Stimulated activated CD8-positive, alpha-beta memory T cell treated with anti-CD3 and anti-CD28 coated beads, Interleukin-15, amount 100 ng/mL, for 48 hours (primary cell): ENCODE data around the gene TMEM17.
"Not testable (repeated sequence)": the region's sequence is repeated elsewhere in the genome, so short reads cannot be mapped to it uniquely, and the experiment has no call there.

Experiments used
- DNase-seq, 2 donors: peaks; one replicate each; pipeline ENCODE4 v3.0.0-alpha.2; 2020; ENCODE audit warnings: low read depth in 2 of 2

The TMEM17 gene

GRCh38 chr2:62505750-62506420 lies at the start of gene TMEM17:
Gene TMEM17, minus strand, starts transcription at chr2:62506195. Its CDS starts 66 bp downstream, at chr2:62506129.
- DNase-seq: peak; percentile 12 to 20

- DNase-seq: no peak
Measured at GRCh38 chr2:62554440-62554839, 48.4 kb upstream of the TMEM17 start.

- no peak for DNase-seq
Measured at GRCh38 chr2:62550461-62550860, 44.5 kb upstream of the TMEM17 start.

GRCh38 chr2:62547854-62548253 lies 41.9 kb upstream of the TMEM17 start:
- no peak for DNase-seq

GRCh38 chr2:62545261-62545660 lies 39.3 kb upstream of the TMEM17 start:
- DNase-seq: no peak

- no peak for DNase-seq
Measured at GRCh38 chr2:62540408-62541168, 34.6 kb upstream of the TMEM17 start.

- no peak for DNase-seq
Measured at GRCh38 chr2:62539606-62540407, 33.8 kb upstream of the TMEM17 start.

- DNase-seq: no peak
Measured at GRCh38 chr2:62538756-62539155, 32.8 kb upstream of the TMEM17 start.

GRCh38 chr2:62537814-62538213 lies 31.8 kb upstream of the TMEM17 start:
- no peak for DNase-seq

- no peak for DNase-seq
Measured at GRCh38 chr2:62536873-62537547, 31.0 kb upstream of the TMEM17 start.

- DNase-seq: not testable (repeated sequence)
Measured at GRCh38 chr2:62535521-62535920, 29.5 kb upstream of the TMEM17 start.

GRCh38 chr2:62531594-62531993 lies 25.6 kb upstream of the TMEM17 start:
- no peak for DNase-seq

- no peak for DNase-seq
Measured at GRCh38 chr2:62529758-62530157, 23.8 kb upstream of the TMEM17 start.

GRCh38 chr2:62527478-62528210 lies 21.6 kb upstream of the TMEM17 start:
- no peak for DNase-seq

- DNase-seq: no peak
Measured at GRCh38 chr2:62526531-62527381, 20.8 kb upstream of the TMEM17 start.

GRCh38 chr2:62525549-62526269 lies 19.7 kb upstream of the TMEM17 start:
- no peak for DNase-seq

GRCh38 chr2:62524293-62524941 lies 18.4 kb upstream of the TMEM17 start:
- DNase-seq: no peak

- DNase-seq: not testable (repeated sequence)
Measured at GRCh38 chr2:62521061-62521460, 15.1 kb upstream of the TMEM17 start.

- no peak for DNase-seq
Measured at GRCh38 chr2:62512384-62512783, 6.4 kb upstream of the TMEM17 start.
